K562 (cell line): Measurements from ENCODE around the gene TMEM141. TPM values are rescaled to one million over a fixed set of nuclear protein-coding genes. Genes with fewer than 3 reads are reported as not detected.
A peak's percentile ranks its signal among the peaks of the same experiment; 100 is the strongest.

Experiments
- ATAC-seq: fragments of 200-7000 bp; cut with Tn5 transposase; 3 replicates; pipeline ENCODE4 v1.9.1; 2020; ENCODE audit warnings: moderate library complexity
- BruUV-seq: library from RNA; stranded (reverse); fragments of 400-500 nt; replicated peaks from 2 replicates; lab custom pipeline; 2021; lab: Mats Ljungman, UMichigan
- CTCF ChIA-PET: fragments of 300-600 bp; formaldehyde crosslinking; extraction: SDS; loops from one replicate; lab custom pipeline; 2021; ENCODE audit warnings: low intra/inter-chr PET ratio; lab: Yijun Ruan, JAX
- POLR2A ChIA-PET: fragments of 300-600, 350-650 bp; sonication (Branson Sonifier 250); formaldehyde crosslinking; extraction: SDS; loops from one replicate; lab custom pipeline; 2021; ENCODE audit warnings: antibody characterized with exemption, inconsistent platforms; lab: Yijun Ruan, JAX
- DNase-seq, 4 experiments: peaks; one replicate each; pipeline versions ENCODE4 v3.0.0 to v3.0.0-alpha.2; 2011 to 2018; ENCODE audit warnings: low spot score in 3 of 4, mixed read lengths in 3 of 4; ENCODE audit errors: extremely low read depth in 1 of 4
- FAIRE-seq: peaks from 2 replicates; lab custom pipeline; 2011; peaks lifted over from hg19 to GRCh38; lab: Jason Lieb, UNC
- H2AFZ ChIP-seq: 2 replicates; pipeline ENCODE4 v1.6.0; 2011; ENCODE audit warnings: low read depth, low read length, control low read depth, inconsistent platforms
- H3K27ac ChIP-seq: fragments of 200-600 bp; 3 replicates; pipeline ENCODE4 v1.8.0; 2011; ENCODE audit warnings: low read depth, mild to moderate bottlenecking, control low read depth, inconsistent platforms, low read length, moderate library complexity, mixed read lengths; ENCODE audit errors: extremely low read depth
- H3K27me3 ChIP-seq, 2 experiments: fragments of 300-600 bp in 1 of 2; 2 replicates in 1 of 2; 3 replicates in 1 of 2; pipeline versions ENCODE4 v1.6.0 to v1.8.0; 2011; ENCODE audit warnings: inconsistent platforms in 2 of 2, low read length in 2 of 2, mild to moderate bottlenecking in 1 of 2, mixed read lengths in 1 of 2, moderate library complexity in 1 of 2; ENCODE audit not compliant: control insufficient read depth in 2 of 2, insufficient read depth in 2 of 2
- H3K36me3 ChIP-seq: fragments of 300-600 bp; 3 replicates; pipeline ENCODE4 v1.8.0; 2011; ENCODE audit warnings: mild to moderate bottlenecking, low read length, inconsistent platforms; ENCODE audit not compliant: control insufficient read depth, insufficient read depth
- H3K4me1 ChIP-seq, 2 experiments: fragments of 200-600 bp in 1 of 2; replicated peaks in 1 of 2; 2 replicates in 1 of 2; 3 replicates in 1 of 2; pipeline versions ENCODE4 v1.5.1 to v1.8.0; 2011; ENCODE audit warnings: inconsistent platforms in 2 of 2, low read length in 2 of 2, mild to moderate bottlenecking in 1 of 2, mixed read lengths in 1 of 2, moderate library complexity in 1 of 2; ENCODE audit not compliant: control insufficient read depth in 2 of 2, insufficient read depth in 2 of 2
- H3K4me2 ChIP-seq: 2 replicates; pipeline ENCODE4 v1.6.1; 2011; ENCODE audit warnings: low read length, control low read depth, inconsistent platforms, mixed read lengths; ENCODE audit not compliant: insufficient read depth
- H3K4me3 ChIP-seq: fragments of 200-600 bp; sonication (generic), shearing (Covaris generic); 2 replicates; pipeline ENCODE4 v1.5.1; 2016; ENCODE audit warnings: control low read depth, inconsistent platforms
- H3K79me2 ChIP-seq: fragments of 200-600 bp; 3 replicates; pipeline ENCODE4 v1.8.0; 2011; ENCODE audit warnings: low read length, inconsistent platforms; ENCODE audit not compliant: control insufficient read depth, insufficient read depth
- H3K9ac ChIP-seq, 2 experiments: 2 replicates each; pipeline versions ENCODE4 v1.6.0 to v1.6.1; 2011; ENCODE audit warnings: low read depth in 2 of 2, low read length in 2 of 2, control low read depth in 1 of 2, inconsistent platforms in 1 of 2, mild to moderate bottlenecking in 1 of 2, mixed read lengths in 1 of 2; ENCODE audit not compliant: insufficient read depth in 1 of 2
- H3K9me1 ChIP-seq: one replicate; pipeline ENCODE4 v1.6.0; 2011; ENCODE audit warnings: inconsistent platforms, mild to moderate bottlenecking, low read length, moderate library complexity; ENCODE audit not compliant: control insufficient read depth, insufficient read depth
- H3K9me3 ChIP-seq: replicated peaks from 2 replicates; pipeline ENCODE4 v1.5.1; 2011; ENCODE audit warnings: low read depth, low read length, inconsistent platforms; ENCODE audit not compliant: control insufficient read depth, insufficient read depth
- H4K20me1 ChIP-seq: replicated peaks from 2 replicates; pipeline ENCODE4 v1.6.1; 2011; ENCODE audit warnings: low read length, inconsistent platforms, mixed read lengths; ENCODE audit not compliant: control insufficient read depth, insufficient read depth
- CSDE1 ChIP-seq, 2 experiments: fragments of 450-650 bp; IDR thresholded peaks; 2 replicates each; pipeline ENCODE4 v1.6.1; 2016; ENCODE audit warnings: mild to moderate bottlenecking in 1 of 2
- KDM5B ChIP-seq: fragments of 200-600 bp; sonication (generic); IDR thresholded peaks from 2 replicates; pipeline ENCODE4 v1.6.1; 2012; ENCODE audit warnings: low read depth, mild to moderate bottlenecking, moderate library complexity, low read length, control low read depth, inconsistent platforms; ENCODE audit not compliant: insufficient replicate concordance
- PCBP2 ChIP-seq: fragments of 200-400 bp; formaldehyde crosslinking; IDR thresholded peaks from 2 replicates; pipeline ENCODE4 v1.6.1; 2018; ENCODE audit warnings: low read length, low read depth, mild to moderate bottlenecking, moderate library complexity; ENCODE audit not compliant: poor library complexity, severe bottlenecking
- TAF7 ChIP-seq: fragments of 450-650 bp; IDR thresholded peaks from 2 replicates; pipeline ENCODE4 v1.6.1; 2016; ENCODE audit warnings: missing genetic modification characterization, missing compliant biosample characterization
- ZNF121 ChIP-seq: sonication (generic); formaldehyde crosslinking; conservative IDR thresholded peaks from 2 replicates; pipeline ENCODE4 v1.8.0; 2022; ENCODE audit warnings: missing genetic modification reagents
- ZNF124 ChIP-seq: sonication (generic); formaldehyde crosslinking; IDR thresholded peaks from 2 replicates; pipeline ENCODE4 v1.8.1; 2022; ENCODE audit warnings: missing genetic modification reagents
- ZNF785 ChIP-seq: fragments of 250-450 bp; sonication (Bioruptor Pico); IDR thresholded peaks from 2 replicates; pipeline ENCODE4 v1.4.0; 2020; ENCODE audit warnings: mild to moderate bottlenecking
- WGBS: fragments of 100-300 bp; shearing (Covaris generic); methylation state at CpG from one replicate; pipeline ENCODE4 v1.1.6; 2016; ENCODE audit warnings: low coverage, mixed read lengths; ENCODE audit not compliant: insufficient coverage; ENCODE audit errors: missing lambda C conversion rate; 5-methylcytosine and 5-hydroxymethylcytosine counted together
- in situ Hi-C: fragments of 300-500 bp; cut with MboI; formaldehyde crosslinking; loops from 4 replicates; pipeline ENCODE4 v1.15.0; 2018; ENCODE audit warnings: inconsistent platforms, mixed read lengths
- intact Hi-C: fragments of 100-400 bp; cut with micrococcal nuclease; formaldehyde crosslinking; loops from 2 replicates; pipeline ENCODE4 v1.14.2; 2022
- polyA plus RNA-seq, 8 experiments: library from polyadenylated mRNA; depleted of rRNA in 4 of 8; stranded (reverse) in 5 of 8; unstranded in 3 of 8; fragments of >200 nt; fragmentation: Nextera tagmentation in 2 of 8; fragmentation: Illumina TruSeq in 1 of 8; extraction: Ambion mirVana in 2 of 8; extraction: Trizol in 1 of 8; gene quantifications; 2 replicates each; pipeline versions ENCODE4 v1.2.1 to v1.2.3, GENCODE V29; 2011 to 2014; ENCODE audit warnings: inconsistent platforms in 1 of 8, missing spikeins in 1 of 8
- total RNA-seq, 7 experiments: library from RNA; depleted of rRNA in 6 of 7; stranded (reverse); fragments of >200 nt in 6 of 7; fragmentation: Illumina TruSeq in 2 of 7; extraction: Trizol in 2 of 7; gene quantifications; 2 replicates each; pipeline versions ENCODE4 v1.2.1 to v1.2.3, GENCODE V29; 2011 to 2021; ENCODE audit warnings: low replicate concordance in 1 of 7
- TF ChIP-seq, protein P1 (sequence below): fragments of 250-450 bp; sonication (Bioruptor Pico); IDR thresholded peaks from 2 replicates; pipeline ENCODE4 v1.5.0; 2021; ENCODE audit warnings: mild to moderate bottlenecking, moderate library complexity

Gene TMEM141
- total and polyA plus RNA-seq, 9 of the 15 experiments (the other 6 are each of a cell fraction or from before 2014, with no cell fraction given), result 21.5 to 123 (median 74.8) TPM

DNA sequence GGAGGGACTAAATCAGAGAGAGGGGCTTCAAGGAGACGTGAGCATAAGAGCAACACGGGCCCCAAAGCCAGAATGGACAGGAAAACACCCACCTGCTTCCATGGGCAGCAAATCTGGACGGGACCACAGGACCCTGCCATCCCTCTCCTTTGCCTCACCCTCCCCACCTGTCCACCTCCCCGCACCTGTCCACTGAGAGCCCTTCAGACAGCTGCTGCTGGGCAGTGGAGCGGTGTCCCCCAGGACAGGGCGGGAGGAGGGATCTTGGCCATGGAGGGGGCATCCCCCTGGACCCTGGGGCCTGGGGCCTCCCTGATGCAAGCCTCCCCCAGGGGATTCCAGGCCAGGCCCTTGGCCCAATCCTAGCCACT is 7.5 kb downstream of the TMEM141 start:
- Histone ChIP-seq H3K9me1 (peaks cover under 1% of the 10 kb centered on the region), H3K27ac (no peak overlapping the region), H3K9me3 (no peaks in the 10 kb centered on the region), H3K9ac (peak overlapping the region in 1 of 2 experiments; percentile 76; a peak in 1 of 4 replicates), H3K79me2 (no peaks in the 10 kb centered on the region), H3K4me1 (peaks cover 41 to 71% of the 10 kb centered on the region in 2 experiments; a peak in 4 of 5 replicates), H3K36me3 (peaks cover 2% of the 10 kb centered on the region; the same call in 1 of the 3 replicates), H2AFZ (no peak overlapping the region), H4K20me1 (no peaks in the 10 kb centered on the region), H3K27me3 (no peaks in the 10 kb centered on the region), H3K4me2 (no peak overlapping the region), H3K4me3 (no peak overlapping the region)
- FAIRE-seq (no peak), ATAC-seq (no peak), DNase-seq (no peak)
- CTCF ChIA-PET, result no interaction called here
- intact Hi-C loops (no loop called here), in situ Hi-C loops (loop anchor here (25.0 kb wide), 1 partner anchor 439 kb away; the partner anchor contains the start of genes CYSRT1, RNF224, SLC34A3 and TUBB4B)
- no TSS peak for BruUV-seq
- POLR2A ChIA-PET, result no interaction called here
- TF ChIP-seq TAF7 (tag) (no peak), CSDE1 (IDR thresholded peaks at IDR 0.05) (no peak), ZNF785 (CRISPR knock-in tag) (no peak), ZNF121 (no peak), KDM5B (no peak), ZNF124 (CRISPR knock-in tag) (no peak), PCBP2 (no peak)
- TF ChIP-seq, protein P1, sequence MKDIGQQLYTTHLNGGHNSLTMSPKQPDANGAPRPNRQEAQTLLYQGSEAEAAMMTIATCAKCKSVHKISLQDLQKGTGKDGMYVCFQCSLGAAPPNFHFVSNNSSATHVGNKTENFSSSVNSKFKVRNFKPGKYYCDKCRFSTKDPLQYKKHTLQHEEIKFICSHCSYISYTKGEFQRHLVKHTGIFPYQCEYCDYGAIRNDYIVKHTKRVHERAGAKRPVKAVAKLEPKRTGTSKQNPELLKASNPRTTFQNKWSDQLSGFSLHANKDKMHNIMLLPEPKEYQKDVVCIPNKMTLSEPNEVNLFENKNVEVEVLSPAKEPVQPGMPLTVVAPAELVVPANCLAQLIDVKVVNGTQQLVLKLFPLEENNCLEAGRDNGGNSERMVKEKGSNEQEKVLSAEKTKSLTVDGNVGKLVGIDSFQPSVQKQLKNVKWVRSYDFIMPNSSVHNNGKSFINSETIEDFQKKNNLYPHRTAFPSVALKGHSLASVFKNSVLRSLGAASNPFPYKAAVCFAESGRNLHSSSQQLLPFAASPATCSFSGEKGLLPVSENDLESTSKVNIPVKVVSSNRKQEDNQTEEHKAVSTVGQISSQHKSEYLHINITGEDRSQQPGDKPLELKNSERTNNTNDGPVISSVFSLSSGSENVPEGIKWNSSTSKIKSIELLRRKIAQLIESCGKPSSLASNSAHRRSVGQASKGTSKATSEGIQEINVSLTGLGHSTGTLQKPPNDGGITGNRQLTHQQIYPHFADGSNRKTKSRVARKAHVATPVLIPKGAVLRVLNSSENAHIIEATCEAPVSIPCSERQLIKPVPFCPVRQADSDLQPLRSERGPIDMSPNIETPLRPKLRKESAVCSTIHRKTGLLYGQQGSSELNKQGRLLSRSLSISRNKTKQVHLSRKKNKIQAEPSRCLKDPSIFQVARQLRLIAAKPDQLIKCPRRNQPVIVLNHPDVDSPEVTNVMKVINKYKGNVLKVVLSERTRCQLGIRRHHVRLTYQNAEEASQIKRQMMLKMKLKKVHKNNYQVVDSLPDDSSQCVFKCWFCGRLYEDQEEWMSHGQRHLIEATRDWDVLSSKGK, result no peak
- WGBS, result 90% methylated on average over 6 of the region's 6 CpGs
